ENCODE measurements around the gene FBLIM1.

DNA sequence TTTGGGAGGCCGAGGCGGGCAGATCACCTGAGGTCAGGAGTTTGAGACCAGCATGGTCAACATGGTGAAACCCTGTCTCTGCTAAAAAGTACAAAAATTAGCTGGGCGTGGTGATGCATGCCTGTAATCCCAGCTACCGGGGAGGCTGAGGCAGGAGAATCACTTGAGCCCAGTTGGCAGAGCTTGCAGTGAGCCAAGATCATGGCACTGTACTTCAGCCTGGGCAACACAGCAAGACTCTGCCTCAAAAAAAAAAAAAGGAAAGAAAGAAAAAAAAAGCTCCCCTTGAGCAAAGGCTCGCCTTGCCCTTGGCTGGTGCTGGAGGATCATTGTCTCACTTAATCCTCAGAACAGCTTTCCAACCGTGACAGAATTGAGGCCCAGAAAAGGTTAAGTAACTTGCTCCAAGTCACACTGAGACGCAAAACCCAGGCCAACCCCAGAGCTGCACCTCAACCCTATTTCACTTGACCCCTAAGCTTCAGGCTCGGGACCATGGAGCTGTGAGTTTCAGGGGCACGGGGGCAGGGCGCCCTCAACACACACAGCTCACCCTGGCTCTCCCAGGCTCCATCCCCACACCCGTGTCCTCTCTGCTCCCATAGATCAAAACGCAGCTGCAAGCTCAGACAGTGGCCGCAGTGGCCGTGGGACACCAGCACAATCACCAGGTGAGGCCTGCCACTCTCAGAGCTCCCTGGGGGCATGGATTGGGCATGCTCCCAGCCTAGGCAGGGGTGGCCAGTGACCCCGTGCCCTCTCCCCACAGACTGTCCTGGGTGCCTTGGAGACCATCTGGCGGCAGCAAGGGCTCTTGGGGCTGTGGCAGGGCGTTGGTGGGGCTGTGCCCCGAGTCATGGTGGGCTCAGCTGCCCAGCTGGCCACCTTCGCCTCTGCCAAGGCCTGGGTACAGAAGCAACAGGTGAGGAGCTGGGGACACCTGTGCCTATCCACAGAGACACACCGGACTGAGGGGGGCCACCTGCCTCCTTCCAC, 21.0 kb upstream of the FBLIM1 start:
- TF ChIP-seq CTCF (conservative IDR thresholded peaks at IDR 0.05; ENCODE audit: low read length) (no peak), EZH2phosphoT487 (IDR thresholded peaks at IDR 0.05; ENCODE audit: borderline replicate concordance, low read depth, low read length) (no peak)

Data from OCI-LY7 (cell line).